ENCODE measurements around the gene SMIM12.

DNA sequence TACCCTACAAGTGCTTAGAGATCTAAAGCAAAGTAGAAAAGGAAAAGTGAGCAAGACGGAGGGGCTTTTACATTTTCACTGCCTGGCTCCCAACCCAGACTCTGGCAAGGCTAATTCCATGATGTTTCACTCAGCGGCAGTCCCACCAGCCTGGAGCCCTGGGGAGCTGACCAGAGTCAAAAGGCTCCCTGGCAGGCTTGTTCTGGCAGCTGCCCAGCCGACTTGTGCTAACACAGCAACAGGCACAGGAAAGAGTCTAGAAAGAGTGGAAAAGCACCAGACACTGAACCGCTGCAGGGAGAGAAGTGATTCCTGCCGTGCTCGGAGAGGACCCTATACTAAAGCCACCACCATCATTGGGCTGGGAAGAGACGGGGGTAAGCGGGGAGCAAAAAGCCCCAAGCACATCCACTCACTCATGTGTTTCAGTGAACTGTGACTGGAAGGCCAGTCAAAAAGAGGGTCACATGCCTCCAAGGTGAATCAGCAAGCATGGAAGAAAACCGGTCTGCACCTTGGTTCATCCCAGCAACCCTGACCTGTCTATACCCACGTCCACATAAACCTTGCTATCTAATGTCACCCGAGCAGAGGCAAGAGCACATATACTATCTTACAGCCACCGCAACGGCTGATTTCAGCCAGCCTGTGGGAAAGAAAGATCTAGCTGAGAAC is 8.0 kb downstream of the SMIM12 start:
- TF ChIP-seq CTCF (IDR thresholded peaks at IDR 0.05) (no peak), EP300 (IDR thresholded peaks at IDR 0.05) (no peak)
